Measurements from ENCODE around the gene KLF11. TPM values are rescaled to one million over a fixed set of nuclear protein-coding genes. Genes with fewer than 3 reads are reported as not detected.

The KLF11 gene
- total and polyA plus RNA-seq, 2 experiments from 2014 or later, result 10.2 to 11.3 TPM

DNA sequence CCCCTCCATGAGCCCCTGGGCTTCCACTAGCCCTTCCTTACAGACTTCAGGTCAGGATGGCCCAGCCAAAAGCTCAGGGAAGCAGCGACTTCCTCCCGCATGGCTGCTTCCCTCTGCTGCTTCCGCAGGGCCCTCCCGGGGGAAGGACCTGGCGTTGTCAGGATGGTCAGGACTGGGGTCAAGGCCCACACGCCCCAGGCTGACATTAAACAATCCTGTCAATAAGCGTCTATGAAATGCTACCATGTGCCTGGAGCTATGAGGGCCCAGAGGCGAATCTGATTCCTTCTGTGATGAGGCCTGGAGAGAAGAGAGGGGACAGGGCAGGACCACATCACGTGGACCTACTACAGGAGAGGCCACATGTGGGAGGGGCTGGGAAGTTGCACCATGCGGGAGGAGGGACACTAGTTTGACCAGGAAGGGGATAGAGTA is 19.6 kb downstream of the KLF11 start:
- no peaks in the 10 kb centered on the region for H3K79me2 ChIP-seq
- DNase-seq (ENCODE audit: low spot score), result no peak
- no peak overlapping the region for H3K4me2 ChIP-seq
- TF ChIP-seq EZH2 (IDR thresholded peaks at IDR 0.05; ENCODE audit: borderline replicate concordance) (no peak), EZH2phosphoT487 (IDR thresholded peaks at IDR 0.05; ENCODE audit: low read depth, severe bottlenecking, unreplicated experiment) (no peak)
- TF ChIP-seq, protein P1, sequence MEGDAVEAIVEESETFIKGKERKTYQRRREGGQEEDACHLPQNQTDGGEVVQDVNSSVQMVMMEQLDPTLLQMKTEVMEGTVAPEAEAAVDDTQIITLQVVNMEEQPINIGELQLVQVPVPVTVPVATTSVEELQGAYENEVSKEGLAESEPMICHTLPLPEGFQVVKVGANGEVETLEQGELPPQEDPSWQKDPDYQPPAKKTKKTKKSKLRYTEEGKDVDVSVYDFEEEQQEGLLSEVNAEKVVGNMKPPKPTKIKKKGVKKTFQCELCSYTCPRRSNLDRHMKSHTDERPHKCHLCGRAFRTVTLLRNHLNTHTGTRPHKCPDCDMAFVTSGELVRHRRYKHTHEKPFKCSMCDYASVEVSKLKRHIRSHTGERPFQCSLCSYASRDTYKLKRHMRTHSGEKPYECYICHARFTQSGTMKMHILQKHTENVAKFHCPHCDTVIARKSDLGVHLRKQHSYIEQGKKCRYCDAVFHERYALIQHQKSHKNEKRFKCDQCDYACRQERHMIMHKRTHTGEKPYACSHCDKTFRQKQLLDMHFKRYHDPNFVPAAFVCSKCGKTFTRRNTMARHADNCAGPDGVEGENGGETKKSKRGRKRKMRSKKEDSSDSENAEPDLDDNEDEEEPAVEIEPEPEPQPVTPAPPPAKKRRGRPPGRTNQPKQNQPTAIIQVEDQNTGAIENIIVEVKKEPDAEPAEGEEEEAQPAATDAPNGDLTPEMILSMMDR (IDR thresholded peaks at IDR 0.05; ENCODE audit: poor library complexity), result no peak
- no peaks in the 10 kb centered on the region for H3K36me3 ChIP-seq (replicated peaks; ENCODE audit: insufficient read depth, low read depth)
- H3K4me1 ChIP-seq (ENCODE audit: insufficient read depth), result peaks cover 2% of the 10 kb centered on the region
- 83% methylated on average over 10 of the region's 10 CpGs for WGBS (ENCODE audit: low lambda C conversion rate, missing lambda C conversion rate)
- H3K27ac ChIP-seq, result no peak overlapping the region
- no peaks in the 10 kb centered on the region for H3K9me2 ChIP-seq (replicated peaks; ENCODE audit: insufficient read depth)
- no peak overlapping the region for H2AFZ ChIP-seq
- no peaks in the 10 kb centered on the region for H3K9me3 ChIP-seq (ENCODE audit: low read depth)
- H4K20me1 ChIP-seq (ENCODE audit: insufficient read depth, poor library complexity, severe bottlenecking), result no peaks in the 10 kb centered on the region
- H3K4me3 ChIP-seq, result no peak overlapping the region
- H3K27me3 ChIP-seq, result no peaks in the 10 kb centered on the region

DNA sequence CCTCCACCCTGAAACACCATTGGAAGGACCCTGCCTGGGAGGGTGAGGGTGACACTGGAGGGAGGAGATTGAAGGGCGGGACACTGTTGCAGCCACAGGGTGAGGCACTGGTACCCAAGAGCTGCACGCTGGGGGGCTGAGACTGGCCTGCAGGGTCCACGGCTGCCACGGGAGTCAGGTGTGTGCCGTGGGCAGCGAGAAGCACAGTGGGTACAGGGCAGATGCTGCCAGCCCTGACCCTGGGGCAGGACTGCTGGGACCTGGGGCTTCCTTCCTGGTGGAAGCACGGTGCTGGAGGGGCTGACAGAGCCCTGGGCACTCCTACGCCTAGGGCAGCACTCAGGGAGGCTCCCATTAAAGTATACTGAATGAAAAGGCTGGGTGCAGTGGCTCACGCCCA is 20.2 kb downstream of the KLF11 start:
- no peaks in the 10 kb centered on the region for H3K27me3 ChIP-seq
- no peak overlapping the region for H3K4me2 ChIP-seq
- H3K9me2 ChIP-seq (replicated peaks; ENCODE audit: insufficient read depth), result no peaks in the 10 kb centered on the region
- no peaks in the 10 kb centered on the region for H3K79me2 ChIP-seq
- H2AFZ ChIP-seq, result no peak overlapping the region
- H3K27ac ChIP-seq, result no peak overlapping the region
- over 99% methylated on average over 9 of the region's 9 CpGs for WGBS (ENCODE audit: low lambda C conversion rate, missing lambda C conversion rate)
- H3K4me1 ChIP-seq (ENCODE audit: insufficient read depth), result no peaks in the 10 kb centered on the region
- H3K9me3 ChIP-seq (ENCODE audit: low read depth), result no peaks in the 10 kb centered on the region
- no peak overlapping the region for H3K4me3 ChIP-seq
- DNase-seq (ENCODE audit: low spot score), result no peak
- no peak for TF ChIP-seq EZH2 (IDR thresholded peaks at IDR 0.05; ENCODE audit: borderline replicate concordance)
- TF ChIP-seq, protein P1 (IDR thresholded peaks at IDR 0.05; ENCODE audit: poor library complexity), result no peak
- TF ChIP-seq EZH2phosphoT487 (IDR thresholded peaks at IDR 0.05; ENCODE audit: low read depth, severe bottlenecking, unreplicated experiment), result no peak
- H3K36me3 ChIP-seq (replicated peaks; ENCODE audit: insufficient read depth, low read depth), result no peaks in the 10 kb centered on the region
- H4K20me1 ChIP-seq (ENCODE audit: insufficient read depth, poor library complexity, severe bottlenecking), result no peaks in the 10 kb centered on the region

DNA sequence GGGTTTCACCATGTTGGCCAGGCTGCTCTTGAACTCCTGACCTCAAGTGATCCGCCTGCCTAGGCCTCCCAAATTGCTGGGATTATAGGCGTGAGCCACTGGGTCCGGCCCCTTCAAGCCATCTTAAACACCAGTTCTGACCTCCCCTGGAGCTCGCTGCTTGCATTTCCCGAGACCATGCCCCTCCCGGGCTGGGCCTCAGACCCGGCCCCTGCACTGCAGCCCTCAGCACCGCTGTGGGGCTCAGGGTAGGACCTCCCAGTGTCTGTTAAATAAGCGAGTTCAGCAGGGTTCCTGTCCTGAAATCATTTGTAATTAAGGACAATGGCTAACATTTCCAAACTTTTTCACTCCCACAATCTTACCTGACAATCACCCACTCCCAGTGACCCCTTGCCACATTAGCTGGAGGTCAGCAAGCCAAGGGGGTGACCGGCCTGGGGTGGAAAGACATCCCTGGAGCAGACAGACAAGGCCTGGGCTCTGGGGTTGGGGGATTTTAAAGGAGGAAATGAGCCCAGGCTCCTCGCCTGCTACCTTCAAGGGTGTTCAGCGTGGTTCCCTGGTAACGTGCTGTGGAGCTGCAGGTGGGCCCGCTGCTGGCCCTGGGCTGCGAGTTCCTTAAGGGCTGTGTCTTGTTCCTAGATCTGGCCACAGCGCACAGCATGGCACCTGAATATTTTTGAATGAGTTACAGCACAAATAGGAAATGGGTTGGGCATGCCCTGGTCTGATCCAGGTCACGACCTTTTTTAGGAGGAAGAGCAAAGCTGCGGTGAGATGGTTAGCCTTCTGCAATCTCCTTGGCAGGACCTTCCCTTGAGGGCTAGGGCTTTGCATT is 21.8 kb downstream of the KLF11 start:
- no peak overlapping the region for H3K27ac ChIP-seq

More for the DNA sequence above, 21.8 kb downstream of the KLF11 start:
- 84% methylated on average over 18 of the region's 18 CpGs for WGBS (ENCODE audit: low lambda C conversion rate, missing lambda C conversion rate)
- H3K9me3 ChIP-seq (ENCODE audit: low read depth), result no peaks in the 10 kb centered on the region
- H3K36me3 ChIP-seq (replicated peaks; ENCODE audit: insufficient read depth, low read depth), result no peaks in the 10 kb centered on the region
- no peak overlapping the region for H3K4me2 ChIP-seq
- H3K4me3 ChIP-seq, result no peak overlapping the region
- no peak for TF ChIP-seq EZH2phosphoT487 (IDR thresholded peaks at IDR 0.05; ENCODE audit: low read depth, severe bottlenecking, unreplicated experiment)
- TF ChIP-seq, protein P1 (IDR thresholded peaks at IDR 0.05; ENCODE audit: poor library complexity), result no peak
- H3K27me3 ChIP-seq, result no peaks in the 10 kb centered on the region
- no peaks in the 10 kb centered on the region for H3K4me1 ChIP-seq (ENCODE audit: insufficient read depth)
- no peak overlapping the region for H2AFZ ChIP-seq
- DNase-seq (ENCODE audit: low spot score), result no peak
- H3K9me2 ChIP-seq (replicated peaks; ENCODE audit: insufficient read depth), result no peaks in the 10 kb centered on the region
- H4K20me1 ChIP-seq (ENCODE audit: insufficient read depth, poor library complexity, severe bottlenecking), result no peaks in the 10 kb centered on the region
- H3K79me2 ChIP-seq, result no peaks in the 10 kb centered on the region

Data from hepatocyte (in vitro differentiated cells).